LNCaP clone FGC (cell line): Measurements from ENCODE around the gene JAKMIP3.
A peak's percentile ranks its signal among the peaks of the same experiment; 100 is the strongest.
"Not testable (repeated sequence)": the region's sequence is repeated elsewhere in the genome, so short reads cannot be mapped to it uniquely, and the experiment has no call there.

Experiments used
- DNase-seq: peaks from one replicate; pipeline ENCODE4 v3.0.0-alpha.2; 2011; ENCODE audit warnings: low read depth
- H3K4me3 ChIP-seq: 2 replicates; pipeline ENCODE4 v1.5.1; 2011; ENCODE audit warnings: mild to moderate bottlenecking, low read depth, low read length, control low read depth
- CTCF ChIP-seq: IDR thresholded peaks from 2 replicates; pipeline ENCODE4 v1.5.1; 2012; ENCODE audit warnings: mild to moderate bottlenecking; ENCODE audit not compliant: control insufficient read depth, insufficient read depth; ENCODE audit errors: extremely low read depth

Gene JAKMIP3

GRCh38 chr10:132077091-132077490, 11.3 kb downstream of the JAKMIP3 start:
- no peak for TF ChIP-seq CTCF
- no peak for DNase-seq
- H3K4me3 ChIP-seq: no peak overlapping the region

GRCh38 chr10:132078746-132079345, 13.1 kb downstream of the JAKMIP3 start:
- DNase-seq: no peak
- H3K4me3 ChIP-seq: no peak overlapping the region
- TF ChIP-seq CTCF: no peak

- not testable (repeated sequence) for H3K4me3 ChIP-seq, DNase-seq
These were observed 18.6 kb downstream of the JAKMIP3 start for GRCh38 chr10:132084384-132084783.

- not testable (repeated sequence) for H3K4me3 ChIP-seq, DNase-seq
These were observed 27.5 kb downstream of the JAKMIP3 start for GRCh38 chr10:132093236-132093635.

GRCh38 chr10:132094581-132095234, 29.0 kb downstream of the JAKMIP3 start:
- TF ChIP-seq CTCF: no peak
- H3K4me3 ChIP-seq: no peak overlapping the region
- DNase-seq: no peak

- no peak for TF ChIP-seq CTCF
- no peak overlapping the region for H3K4me3 ChIP-seq
These were observed 29.8 kb downstream of the JAKMIP3 start for GRCh38 chr10:132095403-132096113.

GRCh38 chr10:132096223-132096622, 30.5 kb downstream of the JAKMIP3 start:
- no peak overlapping the region for H3K4me3 ChIP-seq
- DNase-seq: peak; percentile 40
- TF ChIP-seq CTCF: no peak

More at GRCh38 chr10:132095403-132096113, 29.8 kb downstream of the JAKMIP3 start:
- no peak for DNase-seq
